ENCODE data around the gene LRP10. TPM values are rescaled to one million over a fixed set of nuclear protein-coding genes. Genes with fewer than 3 reads are reported as not detected.

The LRP10 gene
- total and polyA plus RNA-seq, 2 experiments from 2014 or later = 161 to 202 TPM

- H3K9me3 ChIP-seq (ENCODE audit: low read depth) = no peaks in the 10 kb centered on the region
- H3K4me1 ChIP-seq (ENCODE audit: insufficient read depth) = peaks cover 21% of the 10 kb centered on the region
- in situ Hi-C loops (cut with MboI) = no loop called here
- no peaks in the 10 kb centered on the region for H3K27me3 ChIP-seq (replicated peaks; ENCODE audit: insufficient read depth)
- H4K20me1 ChIP-seq (ENCODE audit: insufficient read depth) = no peaks in the 10 kb centered on the region
- H3F3A ChIP-seq (ENCODE audit: insufficient read depth) = peaks cover 10% of the 10 kb centered on the region
- peak overlapping the region; percentile 97 for H3K4me2 ChIP-seq (ENCODE audit: unreplicated experiment)
- 9 to 10% methylated on average over 12 of the region's 12 CpGs for WGBS, 2 experiments (ENCODE audit: low coverage in 1 of 2, low lambda C conversion rate in 2 of 2, missing lambda C conversion rate in 2 of 2)
- peak; percentile 35 for DNase-seq
- no peaks in the 10 kb centered on the region for H3K9me2 ChIP-seq (ENCODE audit: insufficient read depth)
- H3K27ac ChIP-seq = peak overlapping the region; percentile 75
- peaks cover 19% of the 10 kb centered on the region for H3K36me3 ChIP-seq (ENCODE audit: low read depth)
- H2AFZ ChIP-seq = peak overlapping the region; percentile 84
- H3K4me3 ChIP-seq = peak overlapping the region; percentile 91
- H3K9ac ChIP-seq = peak overlapping the region; percentile 94
- H3K79me2 ChIP-seq (ENCODE audit: insufficient read depth) = peaks cover 35% of the 10 kb centered on the region
- TF ChIP-seq EZH2phosphoT487 (IDR thresholded peaks at IDR 0.05; ENCODE audit: insufficient read depth, low read depth) (no peak), EZH2 (IDR thresholded peaks at IDR 0.05; ENCODE audit: insufficient read depth, poor library complexity, severe bottlenecking) (no peak)
These were observed 56.9 kb downstream of the LRP10 start for GRCh38 chr14:22928237-22929103.

GRCh38 chr14:22929104-22929960 is 57.8 kb downstream of the LRP10 start, which contains the start of gene PRMT5:
PRMT5 (minus strand) TSS chr14:22929376; CDS start chr14:22929361, 15 bp downstream.
- TF ChIP-seq EZH2phosphoT487 (IDR thresholded peaks at IDR 0.05; ENCODE audit: insufficient read depth, low read depth) = no peak
- TF ChIP-seq EZH2 (IDR thresholded peaks at IDR 0.05; ENCODE audit: insufficient read depth, poor library complexity, severe bottlenecking) = no peak
- Histone ChIP-seq H3K9me3 (ENCODE audit: low read depth) (no peaks in the 10 kb centered on the region), H3F3A (ENCODE audit: insufficient read depth) (peaks cover 14% of the 10 kb centered on the region), H3K79me2 (ENCODE audit: insufficient read depth) (peaks cover 35% of the 10 kb centered on the region), H3K9me2 (ENCODE audit: insufficient read depth) (no peaks in the 10 kb centered on the region), H3K27me3 (replicated peaks; ENCODE audit: insufficient read depth) (no peaks in the 10 kb centered on the region), H3K36me3 (ENCODE audit: low read depth) (peaks cover 12% of the 10 kb centered on the region), H3K9ac (peak within 1 kb of the TSS; percentile 94), H3K4me2 (ENCODE audit: unreplicated experiment) (peak within 1 kb of the TSS; percentile 97), H2AFZ (peak within 1 kb of the TSS; percentile 94), H4K20me1 (ENCODE audit: insufficient read depth) (no peaks in the 10 kb centered on the region), H3K4me3 (peak within 1 kb of the TSS; percentile 91), H3K4me1 (ENCODE audit: insufficient read depth) (peaks cover 21% of the 10 kb centered on the region), H3K27ac (peak within 1 kb of the TSS; percentile 88)
- 0 to 1% methylated on average over 51 of the region's 51 CpGs for WGBS, 2 experiments (ENCODE audit: low coverage in 1 of 2, low lambda C conversion rate in 2 of 2, missing lambda C conversion rate in 2 of 2)
- DNase-seq = peak; percentile 100
- in situ Hi-C loops (cut with MboI) = no loop called here

GRCh38 chr14:22929961-22930364 is 58.4 kb downstream of the LRP10 start:
- peaks cover 14% of the 10 kb centered on the region for H3F3A ChIP-seq (ENCODE audit: insufficient read depth)
- peak overlapping the region; percentile 94 for H2AFZ ChIP-seq
- H3K4me1 ChIP-seq (ENCODE audit: insufficient read depth) = peaks cover 21% of the 10 kb centered on the region
- in situ Hi-C loops (cut with MboI) = no loop called here
- no peaks in the 10 kb centered on the region for H3K9me2 ChIP-seq (ENCODE audit: insufficient read depth)
- H3K9ac ChIP-seq = peak overlapping the region; percentile 71
- peak overlapping the region; percentile 78 for H3K4me3 ChIP-seq
- 0% methylated on average over 2 of the region's 2 CpGs for WGBS, 2 experiments (ENCODE audit: low coverage in 1 of 2, low lambda C conversion rate in 2 of 2, missing lambda C conversion rate in 2 of 2)
- peak overlapping the region; percentile 88 for H3K27ac ChIP-seq
- no peak for DNase-seq
- H4K20me1 ChIP-seq (ENCODE audit: insufficient read depth) = no peaks in the 10 kb centered on the region
- no peaks in the 10 kb centered on the region for H3K9me3 ChIP-seq (ENCODE audit: low read depth)
- peak overlapping the region; percentile 93 for H3K4me2 ChIP-seq (ENCODE audit: unreplicated experiment)
- TF ChIP-seq EZH2 (IDR thresholded peaks at IDR 0.05; ENCODE audit: insufficient read depth, poor library complexity, severe bottlenecking) = no peak
- no peak for TF ChIP-seq EZH2phosphoT487 (IDR thresholded peaks at IDR 0.05; ENCODE audit: insufficient read depth, low read depth)
- H3K79me2 ChIP-seq (ENCODE audit: insufficient read depth) = peaks cover 35% of the 10 kb centered on the region
- peaks cover 7% of the 10 kb centered on the region; the same call in 1 of the 2 replicates for H3K36me3 ChIP-seq (ENCODE audit: low read depth)
- no peaks in the 10 kb centered on the region for H3K27me3 ChIP-seq (replicated peaks; ENCODE audit: insufficient read depth)

Small RNAs within 50 kb of the gene (small RNA-seq; reads per million reads assigned to genes)
- gene RF00019 (ENCODE audit: low read depth, low replicate concordance) = not detected

Other genes starting within 250 kb of the LRP10 start
- gene OR6J1, start 227.4 kb upstream of the LRP10 start, total RNA-seq (2014; rRNA removed; shearing (Covaris generic)) = not detected in 2 replicates
- gene OR6J1, start 227.4 kb upstream of the LRP10 start, polyA plus RNA-seq (2016; fragmentation: Nextera tagmentation; extraction: Ambion mirVana) = not detected in 2 replicates
- 59.1 and 78.6 TPM in 2 replicates for gene OXA1L, start 105.1 kb upstream of the LRP10 start, total RNA-seq (2014; rRNA removed; shearing (Covaris generic))
- 48.1 and 48.8 TPM in 2 replicates for gene OXA1L, start 105.1 kb upstream of the LRP10 start, polyA plus RNA-seq (2016; fragmentation: Nextera tagmentation; extraction: Ambion mirVana)
- 0.65 and 0.89 TPM in 2 replicates for gene SLC7A7, start 56.3 kb upstream of the LRP10 start, total RNA-seq (2014; rRNA removed; shearing (Covaris generic))
- 0.63 and 1.7 TPM in 2 replicates for gene SLC7A7, start 56.3 kb upstream of the LRP10 start, polyA plus RNA-seq (2016; fragmentation: Nextera tagmentation; extraction: Ambion mirVana)
- gene MRPL52, start 41.9 kb upstream of the LRP10 start, total RNA-seq (2014; rRNA removed; shearing (Covaris generic)) = 44.3 and 96.6 TPM in 2 replicates
- 208 and 230 TPM in 2 replicates for gene MRPL52, start 41.9 kb upstream of the LRP10 start, polyA plus RNA-seq (2016; fragmentation: Nextera tagmentation; extraction: Ambion mirVana)
- 450 and 475 TPM in 2 replicates for gene MMP14, start 35.2 kb upstream of the LRP10 start, total RNA-seq (2014; rRNA removed; shearing (Covaris generic))
- gene MMP14, start 35.2 kb upstream of the LRP10 start, polyA plus RNA-seq (2016; fragmentation: Nextera tagmentation; extraction: Ambion mirVana) = 50.1 and 50.8 TPM in 2 replicates
- 0.22 TPM in 1 of 2 replicates, not detected in the other for gene REM2, start 11.5 kb downstream of the LRP10 start, total RNA-seq (2014; rRNA removed; shearing (Covaris generic))
- gene REM2, start 11.5 kb downstream of the LRP10 start, polyA plus RNA-seq (2016; fragmentation: Nextera tagmentation; extraction: Ambion mirVana) = 0.29 TPM in 1 of 2 replicates, not detected in the other
- 42.6 and 57.2 TPM in 2 replicates for gene RBM23, start 47.4 kb downstream of the LRP10 start, total RNA-seq (2014; rRNA removed; shearing (Covaris generic))
- 33.8 and 36.5 TPM in 2 replicates for gene RBM23, start 47.4 kb downstream of the LRP10 start, polyA plus RNA-seq (2016; fragmentation: Nextera tagmentation; extraction: Ambion mirVana)
- gene PRMT5, start 57.6 kb downstream of the LRP10 start, total RNA-seq (2014; rRNA removed; shearing (Covaris generic)) = 42.2 and 61.0 TPM in 2 replicates
- 80.1 and 84.1 TPM in 2 replicates for gene PRMT5, start 57.6 kb downstream of the LRP10 start, polyA plus RNA-seq (2016; fragmentation: Nextera tagmentation; extraction: Ambion mirVana)
- gene HAUS4, start 85.3 kb downstream of the LRP10 start, total RNA-seq (2014; rRNA removed; shearing (Covaris generic)) = 29.0 and 35.0 TPM in 2 replicates
- 14.1 and 14.5 TPM in 2 replicates for gene HAUS4, start 85.3 kb downstream of the LRP10 start, polyA plus RNA-seq (2016; fragmentation: Nextera tagmentation; extraction: Ambion mirVana)
- gene AJUBA, start 110.8 kb downstream of the LRP10 start, total RNA-seq (2014; rRNA removed; shearing (Covaris generic)) = 62.7 and 70.7 TPM in 2 replicates
- gene AJUBA, start 110.8 kb downstream of the LRP10 start, polyA plus RNA-seq (2016; fragmentation: Nextera tagmentation; extraction: Ambion mirVana) = 17.8 and 19.3 TPM in 2 replicates
- gene C14orf93, start 138.4 kb downstream of the LRP10 start, total RNA-seq (2014; rRNA removed; shearing (Covaris generic)) = 7.1 and 11.4 TPM in 2 replicates
- gene C14orf93, start 138.4 kb downstream of the LRP10 start, polyA plus RNA-seq (2016; fragmentation: Nextera tagmentation; extraction: Ambion mirVana) = 2.2 and 3.4 TPM in 2 replicates
- 217 and 263 TPM in 2 replicates for gene PSMB5, start 163.2 kb downstream of the LRP10 start, total RNA-seq (2014; rRNA removed; shearing (Covaris generic))
- 274 and 277 TPM in 2 replicates for gene PSMB5, start 163.2 kb downstream of the LRP10 start, polyA plus RNA-seq (2016; fragmentation: Nextera tagmentation; extraction: Ambion mirVana)
- not detected in 2 replicates for gene PSMB11, start 170.5 kb downstream of the LRP10 start, total RNA-seq (2014; rRNA removed; shearing (Covaris generic))
- not detected in 2 replicates for gene PSMB11, start 170.5 kb downstream of the LRP10 start, polyA plus RNA-seq (2016; fragmentation: Nextera tagmentation; extraction: Ambion mirVana)
- 3.8 and 5.6 TPM in 2 replicates for gene CDH24, start 185.8 kb downstream of the LRP10 start, total RNA-seq (2014; rRNA removed; shearing (Covaris generic))
- gene CDH24, start 185.8 kb downstream of the LRP10 start, polyA plus RNA-seq (2016; fragmentation: Nextera tagmentation; extraction: Ambion mirVana) = 1.0 and 1.5 TPM in 2 replicates
- gene ACIN1, start 223.4 kb downstream of the LRP10 start, total RNA-seq (2014; rRNA removed; shearing (Covaris generic)) = 61.0 and 63.7 TPM in 2 replicates
- gene ACIN1, start 223.4 kb downstream of the LRP10 start, polyA plus RNA-seq (2016; fragmentation: Nextera tagmentation; extraction: Ambion mirVana) = 28.8 and 35.5 TPM in 2 replicates
- gene C14orf119, start 223.8 kb downstream of the LRP10 start, total RNA-seq (2014; rRNA removed; shearing (Covaris generic)) = 48.7 and 55.5 TPM in 2 replicates
- 157 and 166 TPM in 2 replicates for gene C14orf119, start 223.8 kb downstream of the LRP10 start, polyA plus RNA-seq (2016; fragmentation: Nextera tagmentation; extraction: Ambion mirVana)
- not detected in 2 replicates for gene CIROP, start 233.2 kb downstream of the LRP10 start, total RNA-seq (2014; rRNA removed; shearing (Covaris generic))
- 0.09 TPM in 1 of 2 replicates, not detected in the other for gene CIROP, start 233.2 kb downstream of the LRP10 start, polyA plus RNA-seq (2016; fragmentation: Nextera tagmentation; extraction: Ambion mirVana)
- gene CEBPE, start 247.5 kb downstream of the LRP10 start, total RNA-seq (2014; rRNA removed; shearing (Covaris generic)) = not detected in 2 replicates
- not detected in 2 replicates for gene CEBPE, start 247.5 kb downstream of the LRP10 start, polyA plus RNA-seq (2016; fragmentation: Nextera tagmentation; extraction: Ambion mirVana)